GM12891 (cell line): ENCODE results near the gene KPNA6.
"Not testable (repeated sequence)": the region's sequence is repeated elsewhere in the genome, so short reads cannot be mapped to it uniquely, and the experiment has no call there.

Experiments
- DNase-seq: peaks from one replicate; pipeline ENCODE4 v3.0.0; 2011; ENCODE audit warnings: low spot score; ENCODE audit not compliant: insufficient read length
- FAIRE-seq: peaks from 2 replicates; lab custom pipeline; 2011; peaks lifted over from hg19 to GRCh38; lab: Jason Lieb, UNC
- PAX5 ChIP-seq: IDR thresholded peaks from 2 replicates; pipeline ENCODE4 v1.6.1; 2011; ENCODE audit warnings: low read length, moderate library complexity, mild to moderate bottlenecking; ENCODE audit not compliant: insufficient read depth, severe bottlenecking
- POLR2A ChIP-seq: IDR thresholded peaks from 2 replicates; pipeline ENCODE4 v1.6.1; 2011; ENCODE audit warnings: low read depth, low read length, control low read depth
- POLR2AphosphoS5 ChIP-seq: IDR thresholded peaks from 2 replicates; pipeline ENCODE4 v1.6.1; 2011; ENCODE audit warnings: low read depth, low read length, control low read depth
- POU2F2 ChIP-seq: IDR thresholded peaks from 2 replicates; pipeline ENCODE4 v1.6.1; 2011; ENCODE audit warnings: low read depth, mild to moderate bottlenecking, control low read depth, low read length, moderate library complexity
- SPI1 ChIP-seq: IDR thresholded peaks from 2 replicates; pipeline ENCODE4 v1.6.1; 2011; ENCODE audit warnings: low read depth, low read length, control low read depth
- TAF1 ChIP-seq: IDR thresholded peaks from 2 replicates; pipeline ENCODE4 v1.6.1; 2011; ENCODE audit warnings: low read depth, low read length, control low read depth

Gene KPNA6

DNA sequence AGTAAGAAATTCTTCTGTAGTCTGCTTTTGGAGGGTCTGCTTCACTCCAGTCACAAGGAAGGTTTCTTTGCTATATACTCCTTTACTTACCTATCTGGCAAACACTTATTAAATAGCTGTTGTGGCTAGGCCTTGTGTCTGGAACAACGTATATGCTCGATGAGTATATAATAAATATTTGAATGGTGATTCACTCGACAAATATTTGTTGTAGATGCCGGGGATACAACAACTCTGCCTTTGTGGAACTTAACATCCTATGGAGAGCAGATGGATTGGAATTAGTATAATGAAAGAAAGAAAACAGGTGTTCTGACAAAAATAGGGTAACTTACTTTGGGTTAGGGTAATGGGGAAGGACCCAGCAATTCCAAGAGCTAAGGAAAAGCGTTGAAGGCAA is 31.1 kb downstream of the KPNA6 start:
- FAIRE-seq (no peak), DNase-seq (no peak)
- TF ChIP-seq SPI1 (no peak), TAF1 (no peak), POLR2AphosphoS5 (no peak), PAX5 (no peak), POLR2A (no peak), POU2F2 (no peak)

DNA sequence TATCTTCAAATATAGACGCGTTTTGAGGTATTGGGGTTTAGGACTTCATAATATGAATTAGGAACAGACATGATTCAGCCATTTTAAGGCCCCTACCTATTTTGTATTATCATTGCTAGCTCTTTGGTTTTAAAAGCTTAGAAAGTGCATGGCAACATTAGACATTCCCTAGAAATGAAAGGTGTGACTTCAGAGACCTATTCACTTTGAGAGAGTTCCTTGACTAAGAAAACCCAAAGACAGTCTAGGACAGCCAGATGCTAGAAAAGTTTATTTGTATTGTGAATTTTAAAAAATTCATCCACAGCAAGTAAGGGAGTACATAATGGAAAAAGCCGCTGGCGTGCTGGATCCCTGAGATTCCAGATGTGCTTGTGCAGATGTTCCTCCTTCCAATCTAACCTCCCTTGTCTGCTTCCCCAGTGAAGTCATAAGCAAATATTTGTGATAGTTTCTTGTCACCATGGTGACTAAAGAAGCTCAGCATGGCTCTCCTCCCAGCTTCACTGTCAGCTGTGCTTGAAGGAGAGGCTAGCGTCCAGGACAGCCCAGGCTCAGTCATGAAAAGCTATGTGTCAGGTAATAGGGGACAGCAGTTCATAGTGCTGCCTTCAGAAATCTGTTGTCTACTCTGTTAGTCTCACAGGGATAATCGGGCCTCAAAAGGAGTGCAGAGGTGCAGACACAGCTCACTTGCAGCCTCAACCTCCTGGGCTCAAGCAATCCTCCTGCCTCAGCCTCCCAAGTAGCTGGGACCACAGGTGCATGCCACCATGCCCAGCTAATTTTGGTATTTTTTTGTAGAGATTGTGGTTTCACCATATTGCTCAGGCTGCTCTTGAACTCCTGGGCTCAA is 34.8 kb downstream of the KPNA6 start:
- DNase-seq, result no peak
- TF ChIP-seq PAX5 (no peak), SPI1 (no peak), POU2F2 (no peak), POLR2A (no peak), TAF1 (no peak), POLR2AphosphoS5 (no peak)
- no peak for FAIRE-seq

DNA sequence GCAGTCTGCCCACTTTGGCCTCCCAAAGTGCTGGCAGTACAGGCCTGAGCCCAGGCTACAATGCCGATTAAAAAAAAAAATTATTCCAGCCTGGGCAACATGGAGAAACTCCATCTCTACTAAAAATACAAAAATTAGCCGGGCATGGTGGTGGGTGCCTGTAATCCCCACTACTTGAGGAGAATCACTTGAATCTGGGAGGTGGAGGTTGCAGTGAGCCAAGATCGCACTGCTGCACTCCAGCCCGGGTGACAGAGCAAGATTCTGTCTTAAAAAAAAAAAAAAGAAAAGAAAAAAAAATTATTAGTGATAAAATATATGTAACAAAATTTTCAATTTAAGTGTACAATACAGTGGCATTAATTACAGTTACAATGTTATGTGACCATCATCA is 35.4 kb downstream of the KPNA6 start:
- not testable (repeated sequence) for DNase-seq, FAIRE-seq

DNA sequence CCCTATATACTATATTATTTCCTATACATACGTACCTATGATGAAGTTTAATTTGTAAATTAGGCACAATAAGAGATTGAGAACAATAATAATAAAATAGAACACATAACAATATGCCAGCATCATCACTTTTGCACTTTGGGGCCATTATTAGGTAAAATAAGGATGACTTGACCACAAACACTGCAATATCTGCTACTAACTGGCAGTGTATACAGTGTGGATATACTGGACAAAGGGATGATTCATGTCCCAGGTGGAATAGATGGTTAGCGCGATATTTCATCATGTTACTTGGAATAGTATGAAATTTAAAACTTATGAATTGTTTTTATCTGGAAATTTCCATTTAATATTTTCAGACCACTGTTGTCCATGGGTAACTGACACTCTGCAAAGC is 36.2 kb downstream of the KPNA6 start:
- no peak for FAIRE-seq
- no peak for TF ChIP-seq PAX5
- TF ChIP-seq POLR2A, result no peak
- no peak for TF ChIP-seq SPI1
- TF ChIP-seq TAF1, result no peak
- TF ChIP-seq POLR2AphosphoS5, result no peak
- TF ChIP-seq POU2F2, result no peak
- no peak for DNase-seq

DNA sequence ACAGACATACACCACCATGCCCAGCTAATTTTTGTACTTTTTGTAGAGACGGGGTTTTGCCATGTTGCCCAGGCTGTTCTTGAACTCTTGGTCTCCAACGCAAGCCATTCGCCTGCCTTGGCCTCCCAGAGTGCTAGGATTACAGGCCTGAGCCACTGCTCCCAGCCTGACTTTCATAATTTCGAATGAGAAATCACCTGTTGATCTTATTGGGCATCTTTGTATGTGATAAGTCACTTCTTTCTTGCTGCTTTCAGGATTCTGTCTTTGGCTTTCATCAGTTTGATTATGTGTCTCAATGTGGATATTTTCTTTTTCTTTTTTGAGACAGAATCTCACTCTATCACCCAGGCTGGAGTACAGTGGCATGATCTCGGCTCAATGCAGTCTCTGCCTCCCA is 39.9 kb downstream of the KPNA6 start:
- DNase-seq, FAIRE-seq: not testable (repeated sequence)

DNA sequence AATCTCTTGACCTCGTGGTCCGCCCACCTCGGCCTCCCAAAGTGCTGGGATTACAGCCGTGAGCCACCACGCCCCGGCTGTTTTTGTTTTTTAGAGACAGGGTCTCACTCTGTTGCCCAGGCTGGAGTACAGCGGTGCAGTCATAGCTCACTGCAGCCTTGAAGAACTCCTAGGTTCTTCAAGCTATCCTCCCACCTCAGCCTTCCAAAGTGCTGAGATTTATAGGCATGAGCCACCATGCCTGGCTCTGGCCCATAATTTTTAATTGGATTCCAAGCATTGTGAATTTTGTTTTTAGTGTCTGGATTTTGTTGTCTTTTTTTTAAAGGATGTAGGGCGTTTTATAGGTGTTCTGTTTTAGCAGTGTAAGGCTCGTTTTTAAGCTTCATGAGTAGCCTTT is 43.0 kb downstream of the KPNA6 start:
- DNase-seq, result no peak
- TF ChIP-seq POLR2A (no peak), POU2F2 (no peak), SPI1 (no peak), PAX5 (no peak), POLR2AphosphoS5 (no peak), TAF1 (no peak)
- FAIRE-seq, result no peak

DNA sequence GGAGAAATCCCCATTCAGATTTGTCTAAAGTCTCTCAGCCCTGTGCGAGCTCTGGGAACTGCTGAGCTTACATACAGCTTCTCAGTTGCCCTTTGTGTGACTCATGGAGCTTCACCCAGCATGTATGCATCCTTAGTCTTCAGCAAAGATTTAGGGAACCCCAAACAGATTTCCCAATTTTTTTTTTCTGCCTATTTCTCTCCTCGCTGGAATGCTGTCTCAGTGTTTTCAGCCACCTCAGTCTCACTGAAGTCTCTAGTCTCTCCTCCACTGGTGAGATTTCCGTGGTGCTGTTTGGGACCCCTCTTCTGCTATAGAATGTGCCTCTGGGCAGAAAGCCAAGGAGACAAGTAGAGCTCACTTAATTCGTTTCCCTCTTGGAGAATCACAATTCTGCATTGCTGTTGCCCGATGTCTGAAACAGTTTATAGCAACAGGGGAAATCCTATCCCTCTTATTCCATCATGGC is 43.5 kb downstream of the KPNA6 start:
- FAIRE-seq, result no peak

DNA sequence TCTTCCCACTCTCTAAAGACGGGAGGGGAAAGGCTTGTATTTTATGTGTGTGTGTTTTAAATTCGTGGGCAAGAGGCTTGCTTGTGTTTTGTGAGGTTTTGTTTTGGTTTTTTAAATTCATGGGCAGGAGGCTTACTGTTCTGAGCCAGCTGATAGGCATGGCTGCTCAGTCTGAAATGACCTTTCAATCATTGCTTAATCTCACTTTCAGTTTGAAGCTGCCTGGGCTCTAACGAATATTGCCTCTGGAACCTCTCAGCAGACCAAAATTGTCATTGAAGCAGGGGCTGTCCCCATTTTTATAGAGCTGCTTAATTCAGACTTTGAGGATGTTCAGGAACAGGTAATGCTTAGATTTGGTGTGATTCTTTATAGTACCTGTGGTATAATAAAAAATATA is 51.3 kb downstream of the KPNA6 start:
- FAIRE-seq, result peak; percentile 82
- DNase-seq, result no peak
- TF ChIP-seq TAF1, result no peak
- TF ChIP-seq PAX5, result peak; percentile 20

More for the DNA sequence above, 43.5 kb downstream of the KPNA6 start:
- DNase-seq, result no peak
- no peak for TF ChIP-seq POLR2A
- no peak for TF ChIP-seq SPI1
- no peak for TF ChIP-seq POLR2AphosphoS5
- no peak for TF ChIP-seq TAF1
- no peak for TF ChIP-seq POU2F2
- no peak for TF ChIP-seq PAX5

DNA sequence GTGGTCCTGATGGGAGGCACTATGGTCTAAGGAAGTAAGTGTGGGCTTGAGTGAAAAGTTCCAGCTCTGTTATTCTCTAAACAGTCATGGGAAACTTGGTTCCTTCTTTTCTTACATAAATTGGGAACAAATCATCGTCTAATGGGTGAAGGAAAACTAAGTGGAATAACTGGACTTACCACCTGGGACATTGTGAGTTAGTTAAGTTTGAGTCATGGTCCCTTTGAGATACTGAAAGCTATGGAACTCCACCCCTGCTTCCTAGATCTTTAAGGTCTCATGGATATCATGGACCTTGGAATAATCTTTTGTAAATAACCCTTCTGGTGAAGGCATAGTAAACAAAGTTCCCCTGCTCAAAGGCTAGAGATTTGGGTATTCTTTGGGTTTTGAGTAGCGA is 55.5 kb downstream of the KPNA6 start:
- TF ChIP-seq POLR2AphosphoS5 (0 out of 2 replicates have a peak, but pooled peaks have one; percentile 22), POU2F2 (no peak)
- DNase-seq (no peak), FAIRE-seq (no peak)

DNA sequence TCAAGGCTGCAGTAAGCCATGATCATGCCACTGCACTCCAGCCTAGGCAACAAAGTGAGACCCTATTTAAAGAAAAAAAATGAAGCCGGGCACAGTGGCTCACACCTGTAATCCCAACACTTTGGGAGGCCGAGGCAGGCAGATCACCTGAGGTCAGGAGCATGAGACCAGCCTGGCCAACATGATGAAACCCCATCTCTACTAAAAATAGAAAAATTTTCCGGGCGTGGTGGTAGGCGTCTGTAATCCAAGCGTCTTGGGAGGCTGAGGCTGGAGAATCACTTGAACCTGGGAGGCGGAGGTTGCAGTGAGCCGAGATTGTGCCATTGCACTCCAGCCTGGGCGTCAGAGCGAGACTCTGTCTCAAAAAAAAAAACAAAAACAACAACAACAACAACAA is 57.8 kb downstream of the KPNA6 start:
- not testable (repeated sequence) for FAIRE-seq

DNA sequence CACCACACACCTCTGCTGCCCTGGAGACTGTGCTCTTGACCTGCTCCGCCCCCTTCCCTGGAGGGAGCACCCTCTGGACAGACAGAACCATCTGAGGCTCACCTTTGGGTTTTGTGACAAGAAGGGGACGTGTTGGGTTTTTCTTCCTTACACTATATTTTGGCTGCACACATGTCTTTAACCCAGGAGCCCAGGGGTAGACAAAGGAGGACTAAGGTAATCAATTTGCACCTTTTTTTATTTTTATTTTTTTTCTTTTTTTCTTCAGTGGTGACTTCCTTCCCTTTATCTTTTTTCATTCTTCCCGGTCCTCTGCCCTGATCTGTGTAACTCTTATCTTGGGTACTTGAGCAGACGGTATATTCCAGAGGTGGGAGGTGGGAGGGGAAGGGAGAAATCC is 63.1 kb downstream of the KPNA6 start:
- no peak for TF ChIP-seq POLR2AphosphoS5
- no peak for FAIRE-seq
- no peak for DNase-seq

More for the DNA sequence above, 57.8 kb downstream of the KPNA6 start:
- not testable (repeated sequence) for DNase-seq
